Measurements from ENCODE around the gene VPS13A.
A peak's percentile ranks its signal among the peaks of the same experiment; 100 is the strongest.

Gene VPS13A

GRCh38 chr9:77457916-77458592, 280.7 kb downstream of the VPS13A start:
- Histone ChIP-seq H2BK15ac (ENCODE audit: low read length) (no peak overlapping the region), H3K27ac (replicated peaks; ENCODE audit: low read length) (no peak overlapping the region), H3K4me1 (ENCODE audit: control insufficient read depth in 2 of 2, insufficient read depth in 1 of 2, low read depth in 1 of 2, low read length in 2 of 2) (no peaks in the 10 kb centered on the region), H4K91ac (ENCODE audit: low read depth, low read length, poor library complexity) (no peak overlapping the region), H3K79me1 (ENCODE audit: low read depth, low read length) (no peaks in the 10 kb centered on the region), H2BK12ac (ENCODE audit: low read length) (no peak overlapping the region), H4K8ac (ENCODE audit: low read depth, low read length) (no peak overlapping the region), H3K18ac (ENCODE audit: low read length) (no peak overlapping the region), H2BK5ac (ENCODE audit: low read length) (no peak overlapping the region), H2AK5ac (ENCODE audit: low read depth, low read length) (no peak overlapping the region), H3K23ac (ENCODE audit: low read depth, low read length, poor library complexity) (no peak overlapping the region), H3K27me3 (ENCODE audit: control insufficient read depth in 3 of 3, insufficient read depth in 3 of 3, low read depth in 1 of 3, low read length in 3 of 3) (no peaks in the 10 kb centered on the region), H3K14ac (ENCODE audit: low read length) (no peak overlapping the region), H3K9ac (ENCODE audit: low read depth, low read length, poor library complexity) (no peak overlapping the region), H3K4me3 (ENCODE audit: low read length in 2 of 2) (no peak overlapping the region), H3K4me2 (ENCODE audit: insufficient read depth, low read length, poor library complexity, severe bottlenecking) (no peak overlapping the region), H3K36me3 (replicated peaks in 1 of 2; ENCODE audit: control insufficient read depth in 2 of 2, insufficient read depth in 2 of 2, low read length in 2 of 2) (no peaks in the 10 kb centered on the region), H2AFZ (ENCODE audit: low read length) (peak overlapping the region; percentile 85), H3K4ac (ENCODE audit: low read length) (no peak overlapping the region), H2BK120ac (ENCODE audit: low read depth, low read length) (no peak overlapping the region), H3K9me3 (replicated peaks in 1 of 2; ENCODE audit: control insufficient read depth in 2 of 2, insufficient read depth in 1 of 2, low read depth in 1 of 2, low read length in 2 of 2) (no peaks in the 10 kb centered on the region)
- DNase-seq (ENCODE audit: low spot score) = peak; percentile 70
- WGBS, 2 donors (ENCODE audit: extremely low coverage in 2 of 2, insufficient read length in 2 of 2, insufficient replicate concordance in 1 of 2) = no CpG with 5 or more reads among the region's 15 CpGs

- Histone ChIP-seq H3K4me1 (ENCODE audit: control insufficient read depth in 2 of 2, insufficient read depth in 1 of 2, low read depth in 1 of 2, low read length in 2 of 2) (no peaks in the 10 kb centered on the region), H3K9me3 (replicated peaks in 1 of 2; ENCODE audit: control insufficient read depth in 2 of 2, insufficient read depth in 1 of 2, low read depth in 1 of 2, low read length in 2 of 2) (no peaks in the 10 kb centered on the region), H2BK5ac (ENCODE audit: low read length) (no peak overlapping the region), H3K4me2 (ENCODE audit: insufficient read depth, low read length, poor library complexity, severe bottlenecking) (no peak overlapping the region), H2BK15ac (ENCODE audit: low read length) (no peak overlapping the region), H2BK12ac (ENCODE audit: low read length) (no peak overlapping the region), H3K4me3 (ENCODE audit: low read length in 2 of 2) (no peak overlapping the region), H3K36me3 (replicated peaks in 1 of 2; ENCODE audit: control insufficient read depth in 2 of 2, insufficient read depth in 2 of 2, low read length in 2 of 2) (no peaks in the 10 kb centered on the region), H3K18ac (ENCODE audit: low read length) (no peak overlapping the region), H2AFZ (ENCODE audit: low read length) (no peak overlapping the region), H3K27me3 (ENCODE audit: control insufficient read depth in 3 of 3, insufficient read depth in 3 of 3, low read depth in 1 of 3, low read length in 3 of 3) (no peaks in the 10 kb centered on the region), H3K14ac (ENCODE audit: low read length) (no peak overlapping the region), H2BK120ac (ENCODE audit: low read depth, low read length) (no peak overlapping the region), H3K27ac (replicated peaks; ENCODE audit: low read length) (no peak overlapping the region), H4K91ac (ENCODE audit: low read depth, low read length, poor library complexity) (no peak overlapping the region), H2AK5ac (ENCODE audit: low read depth, low read length) (no peak overlapping the region), H3K9ac (ENCODE audit: low read depth, low read length, poor library complexity) (no peak overlapping the region), H3K4ac (ENCODE audit: low read length) (no peak overlapping the region), H4K8ac (ENCODE audit: low read depth, low read length) (no peak overlapping the region), H3K23ac (ENCODE audit: low read depth, low read length, poor library complexity) (no peak overlapping the region), H3K79me1 (ENCODE audit: low read depth, low read length) (no peaks in the 10 kb centered on the region)
- no peak for DNase-seq (ENCODE audit: low spot score)
- WGBS, 2 donors (ENCODE audit: extremely low coverage in 2 of 2, insufficient read length in 2 of 2, insufficient replicate concordance in 1 of 2) = no CpG with 5 or more reads among the region's 8 CpGs
These were observed 283.6 kb downstream of the VPS13A start for GRCh38 chr9:77460938-77461337.

GRCh38 chr9:77462066-77462465, 284.7 kb downstream of the VPS13A start:
- Histone ChIP-seq H3K9ac (ENCODE audit: low read depth, low read length, poor library complexity) (no peak overlapping the region), H3K14ac (ENCODE audit: low read length) (no peak overlapping the region), H3K9me3 (replicated peaks in 1 of 2; ENCODE audit: control insufficient read depth in 2 of 2, insufficient read depth in 1 of 2, low read depth in 1 of 2, low read length in 2 of 2) (no peaks in the 10 kb centered on the region), H2BK5ac (ENCODE audit: low read length) (no peak overlapping the region), H2BK120ac (ENCODE audit: low read depth, low read length) (no peak overlapping the region), H3K4me2 (ENCODE audit: insufficient read depth, low read length, poor library complexity, severe bottlenecking) (no peak overlapping the region), H4K91ac (ENCODE audit: low read depth, low read length, poor library complexity) (no peak overlapping the region), H3K4me3 (ENCODE audit: low read length in 2 of 2) (no peak overlapping the region), H3K79me1 (ENCODE audit: low read depth, low read length) (no peaks in the 10 kb centered on the region), H2AK5ac (ENCODE audit: low read depth, low read length) (no peak overlapping the region), H3K4ac (ENCODE audit: low read length) (no peak overlapping the region), H3K23ac (ENCODE audit: low read depth, low read length, poor library complexity) (no peak overlapping the region), H3K27ac (replicated peaks; ENCODE audit: low read length) (no peak overlapping the region), H3K18ac (ENCODE audit: low read length) (no peak overlapping the region), H3K4me1 (ENCODE audit: control insufficient read depth in 2 of 2, insufficient read depth in 1 of 2, low read depth in 1 of 2, low read length in 2 of 2) (no peaks in the 10 kb centered on the region), H2BK15ac (ENCODE audit: low read length) (peak overlapping the region; percentile 71), H3K27me3 (ENCODE audit: control insufficient read depth in 3 of 3, insufficient read depth in 3 of 3, low read depth in 1 of 3, low read length in 3 of 3) (no peaks in the 10 kb centered on the region), H3K36me3 (replicated peaks in 1 of 2; ENCODE audit: control insufficient read depth in 2 of 2, insufficient read depth in 2 of 2, low read length in 2 of 2) (no peaks in the 10 kb centered on the region), H2AFZ (ENCODE audit: low read length) (no peak overlapping the region), H2BK12ac (ENCODE audit: low read length) (no peak overlapping the region), H4K8ac (ENCODE audit: low read depth, low read length) (no peak overlapping the region)
- WGBS, 2 donors (ENCODE audit: extremely low coverage in 2 of 2, insufficient read length in 2 of 2, insufficient replicate concordance in 1 of 2) = no CpG with 5 or more reads among the region's 10 CpGs
- DNase-seq (ENCODE audit: low spot score) = no peak

- Histone ChIP-seq H2BK5ac (ENCODE audit: low read length) (no peak overlapping the region), H3K9me3 (replicated peaks in 1 of 2; ENCODE audit: control insufficient read depth in 2 of 2, insufficient read depth in 1 of 2, low read depth in 1 of 2, low read length in 2 of 2) (no peaks in the 10 kb centered on the region), H3K23ac (ENCODE audit: low read depth, low read length, poor library complexity) (no peak overlapping the region), H2BK120ac (ENCODE audit: low read depth, low read length) (no peak overlapping the region), H3K27me3 (ENCODE audit: control insufficient read depth in 3 of 3, insufficient read depth in 3 of 3, low read depth in 1 of 3, low read length in 3 of 3) (no peaks in the 10 kb centered on the region), H3K4me3 (ENCODE audit: low read length in 2 of 2) (no peak overlapping the region), H3K4me2 (ENCODE audit: insufficient read depth, low read length, poor library complexity, severe bottlenecking) (no peak overlapping the region), H3K18ac (ENCODE audit: low read length) (no peak overlapping the region), H3K4me1 (ENCODE audit: control insufficient read depth in 2 of 2, insufficient read depth in 1 of 2, low read depth in 1 of 2, low read length in 2 of 2) (no peaks in the 10 kb centered on the region), H3K79me1 (ENCODE audit: low read depth, low read length) (no peaks in the 10 kb centered on the region), H3K14ac (ENCODE audit: low read length) (no peak overlapping the region), H2AFZ (ENCODE audit: low read length) (no peak overlapping the region), H3K9ac (ENCODE audit: low read depth, low read length, poor library complexity) (no peak overlapping the region), H3K4ac (ENCODE audit: low read length) (no peak overlapping the region), H2BK15ac (ENCODE audit: low read length) (no peak overlapping the region), H4K8ac (ENCODE audit: low read depth, low read length) (no peak overlapping the region), H3K36me3 (replicated peaks in 1 of 2; ENCODE audit: control insufficient read depth in 2 of 2, insufficient read depth in 2 of 2, low read length in 2 of 2) (no peaks in the 10 kb centered on the region), H4K91ac (ENCODE audit: low read depth, low read length, poor library complexity) (no peak overlapping the region), H3K27ac (replicated peaks; ENCODE audit: low read length) (no peak overlapping the region), H2BK12ac (ENCODE audit: low read length) (no peak overlapping the region), H2AK5ac (ENCODE audit: low read depth, low read length) (no peak overlapping the region)
- no peak for DNase-seq (ENCODE audit: low spot score)
- no CpG with 5 or more reads among the region's 3 CpGs for WGBS, 2 donors (ENCODE audit: extremely low coverage in 2 of 2, insufficient read length in 2 of 2, insufficient replicate concordance in 1 of 2)
These were observed 285.8 kb downstream of the VPS13A start for GRCh38 chr9:77463151-77463550.
